Epithelial cell of proximal tubule (primary cell): Measurements from ENCODE around the gene DACH1. TPM values are rescaled to one million over a fixed set of nuclear protein-coding genes. Genes with fewer than 3 reads are reported as not detected.

Experiments
- DNase-seq: peaks from one replicate; pipeline ENCODE4 v3.0.0-alpha.2; 2011; ENCODE audit warnings: low read depth
- H3K4me3 ChIP-seq: 2 replicates; pipeline ENCODE4 v1.5.1; 2011; ENCODE audit warnings: low read depth, mild to moderate bottlenecking, low read length
- CTCF ChIP-seq: conservative IDR thresholded peaks from 2 replicates; pipeline ENCODE4 v1.5.1; 2012; ENCODE audit warnings: low read depth, mild to moderate bottlenecking, low read length
- total RNA-seq: library from RNA; depleted of rRNA; stranded (reverse); fragments of >200 nt; gene quantifications from 2 replicates; pipeline ENCODE4 v1.2.3, GENCODE V29; 2015

Gene DACH1
- total RNA-seq, 1 donor from 2014 or later: 0.86 TPM

DNA sequence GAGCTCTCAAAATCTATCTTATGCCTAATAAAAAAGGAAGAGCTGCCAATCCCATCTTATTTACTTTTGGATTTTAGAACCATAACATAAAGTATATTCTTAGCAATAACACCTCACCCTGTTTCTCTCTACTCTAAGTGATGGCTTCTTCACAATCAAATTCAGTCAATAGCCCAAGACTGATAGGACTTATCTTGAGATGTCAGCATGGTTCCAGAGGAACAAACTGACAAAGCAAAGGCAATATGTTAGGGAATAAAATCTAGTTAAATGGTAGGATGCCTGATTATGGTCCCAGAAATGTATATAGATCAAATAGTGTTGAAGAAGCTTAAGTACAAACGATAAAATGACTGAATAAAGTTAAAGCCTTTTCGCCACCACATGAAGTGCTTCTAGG lies 36.3 kb downstream of the DACH1 start:
- H3K4me3 ChIP-seq: no peak overlapping the region
- DNase-seq: no peak
- no peak for TF ChIP-seq CTCF

- TF ChIP-seq CTCF: no peak
Observed at GRCh38 chr13:71830323-71830722, 36.7 kb downstream of the DACH1 start.

DNA sequence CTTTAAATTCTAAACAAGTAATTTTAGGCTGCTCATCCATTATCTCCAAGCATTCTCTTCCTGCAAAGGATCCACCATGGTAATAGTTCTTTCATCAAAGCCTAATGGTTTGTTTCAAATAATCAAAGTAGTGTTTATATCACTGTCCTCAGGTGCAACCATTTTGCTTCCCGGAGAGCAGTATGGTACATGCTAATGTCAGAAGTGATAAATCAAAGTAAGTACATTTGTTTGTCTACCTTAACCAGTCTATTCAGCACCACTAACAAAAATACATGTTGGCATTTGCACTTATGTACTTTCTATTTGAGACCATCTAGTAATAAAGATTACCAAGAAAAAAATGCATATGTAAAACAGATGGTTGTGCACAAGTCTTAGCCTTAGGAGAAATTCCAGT lies 37.5 kb downstream of the DACH1 start:
- no peak for DNase-seq
- H3K4me3 ChIP-seq: no peak overlapping the region
- TF ChIP-seq CTCF: no peak

More at GRCh38 chr13:71830323-71830722, 36.7 kb downstream of the DACH1 start:
- no peak for DNase-seq
- H3K4me3 ChIP-seq: no peak overlapping the region

DNA sequence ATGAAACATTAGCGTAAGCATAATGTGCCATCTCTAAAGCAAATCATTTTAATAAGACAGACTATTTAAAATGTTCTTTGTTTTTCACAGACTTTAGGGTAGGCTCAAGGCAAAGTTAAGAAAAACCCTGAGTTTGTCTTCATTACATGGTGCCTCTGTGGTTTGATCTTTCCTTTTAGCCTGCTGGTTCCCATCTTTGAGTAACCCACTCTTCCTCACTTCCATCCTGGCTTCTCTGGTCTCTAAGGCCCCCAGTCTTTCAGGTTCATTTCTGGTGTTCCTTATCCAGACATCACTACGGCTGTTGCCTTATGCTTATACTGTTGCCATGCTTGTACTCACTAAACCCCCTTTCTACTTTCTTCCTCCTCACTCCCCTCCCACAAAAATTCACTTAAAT lies 38.4 kb downstream of the DACH1 start:
- H3K4me3 ChIP-seq: no peak overlapping the region
- DNase-seq: no peak
- no peak for TF ChIP-seq CTCF

DNA sequence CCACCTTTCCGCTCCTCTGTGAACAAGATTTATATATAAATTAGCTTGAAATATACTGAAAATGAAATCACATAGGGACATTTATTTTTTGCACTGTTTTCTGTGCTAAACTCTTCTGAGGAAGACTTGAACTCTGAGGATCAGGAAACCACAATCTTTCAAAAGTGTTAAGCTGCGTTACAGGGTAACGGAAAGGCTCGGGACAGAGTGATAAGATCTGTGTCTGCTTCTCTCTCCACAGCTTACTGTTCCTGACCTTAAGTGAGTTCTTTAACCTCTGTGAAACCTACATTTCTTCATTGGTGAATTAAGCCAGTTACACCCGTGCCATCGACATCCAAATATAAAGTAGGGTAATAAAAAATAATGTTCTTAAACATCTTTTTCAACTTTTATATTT lies 38.9 kb downstream of the DACH1 start:
- H3K4me3 ChIP-seq: no peak overlapping the region
- no peak for TF ChIP-seq CTCF
- no peak for DNase-seq

GRCh38 chr13:71827241-71827640 lies 39.8 kb downstream of the DACH1 start:
- no peak overlapping the region for H3K4me3 ChIP-seq
- TF ChIP-seq CTCF: no peak
- no peak for DNase-seq

- H3K4me3 ChIP-seq: no peak overlapping the region
- DNase-seq: no peak
- TF ChIP-seq CTCF: no peak
Observed at GRCh38 chr13:71820699-71821098, 46.3 kb downstream of the DACH1 start.
